Keratinocyte (primary cell): ENCODE results near the gene CEP85L. TPM values are rescaled to one million over a fixed set of nuclear protein-coding genes. Genes with fewer than 3 reads are reported as not detected.

Experiments used
- DNase-seq: peaks from one replicate; pipeline ENCODE4 v3.0.0-alpha.2; 2011; ENCODE audit warnings: low read depth, missing footprints, low spot score
- FAIRE-seq: peaks from 2 replicates; lab custom pipeline; 2011; peaks lifted over from hg19 to GRCh38; lab: Jason Lieb, UNC
- H2AFZ ChIP-seq: 2 replicates; pipeline ENCODE4 v1.6.0; 2012; ENCODE audit warnings: low read length, control low read depth, inconsistent platforms; ENCODE audit not compliant: control insufficient read depth
- H3K27ac ChIP-seq: 2 replicates; pipeline ENCODE4 v1.5.1; 2011; ENCODE audit warnings: low read length; ENCODE audit not compliant: control insufficient read depth, insufficient read depth
- H3K27me3 ChIP-seq: 3 replicates; pipeline ENCODE4 v1.6.0; 2011; ENCODE audit warnings: low read length; ENCODE audit not compliant: control insufficient read depth, insufficient read depth; ENCODE audit errors: extremely low read depth
- H3K36me3 ChIP-seq, 2 experiments: 2 replicates in 1 of 2; 3 replicates in 1 of 2; pipeline ENCODE4 v1.5.1; 2011; ENCODE audit warnings: low read length in 2 of 2, mild to moderate bottlenecking in 1 of 2; ENCODE audit not compliant: control insufficient read depth in 2 of 2, insufficient read depth in 2 of 2; ENCODE audit errors: extremely low read depth in 1 of 2
- H3K4me1 ChIP-seq: 3 replicates; pipeline ENCODE4 v1.5.1; 2011; ENCODE audit warnings: low read length; ENCODE audit not compliant: control insufficient read depth, insufficient read depth; ENCODE audit errors: extremely low read depth
- H3K4me2 ChIP-seq: 3 replicates; pipeline ENCODE4 v1.6.0; 2011; ENCODE audit warnings: low read depth, low read length; ENCODE audit not compliant: control insufficient read depth, insufficient read depth; ENCODE audit errors: extremely low read depth
- H3K4me3 ChIP-seq, 3 experiments: fragments of 200-600 bp in 1 of 3; sonication (generic) in 1 of 3; 2 replicates in 2 of 3; 3 replicates in 1 of 3; pipeline ENCODE4 v1.5.1; 2011 to 2016; ENCODE audit warnings: low read length in 3 of 3, mild to moderate bottlenecking in 3 of 3, control low read depth in 2 of 3, inconsistent platforms in 1 of 3, low read depth in 1 of 3, mixed read lengths in 1 of 3, mixed run types in 1 of 3, moderate library complexity in 1 of 3; ENCODE audit not compliant: control insufficient read depth in 2 of 3, insufficient read depth in 2 of 3; ENCODE audit errors: extremely low read depth in 1 of 3
- H3K79me2 ChIP-seq: 2 replicates; pipeline ENCODE4 v1.6.0; 2012; ENCODE audit warnings: low read length; ENCODE audit not compliant: control insufficient read depth, insufficient read depth
- H3K9ac ChIP-seq: 3 replicates; pipeline ENCODE4 v1.6.0; 2011; ENCODE audit warnings: low read length; ENCODE audit not compliant: control insufficient read depth, insufficient read depth; ENCODE audit errors: extremely low read depth
- H3K9me1 ChIP-seq: 3 replicates; pipeline ENCODE4 v1.6.0; 2011; ENCODE audit warnings: low read length; ENCODE audit not compliant: control insufficient read depth, insufficient read depth; ENCODE audit errors: extremely low read depth
- H3K9me3 ChIP-seq: 2 replicates; pipeline ENCODE4 v1.5.1; 2012; ENCODE audit warnings: low read depth, low read length; ENCODE audit not compliant: control insufficient read depth
- H4K20me1 ChIP-seq: 3 replicates; pipeline ENCODE4 v1.6.0; 2011; ENCODE audit warnings: low read length; ENCODE audit not compliant: control insufficient read depth, insufficient read depth; ENCODE audit errors: extremely low read depth
- CTCF ChIP-seq, 3 experiments: IDR thresholded peaks in 1 of 3; conservative IDR thresholded peaks in 1 of 3; optimal IDR thresholded peaks in 1 of 3; 2 replicates in 2 of 3; 3 replicates in 1 of 3; pipeline versions ENCODE3 to v1.5.1; 2011; ENCODE audit warnings: low read length in 3 of 3, mild to moderate bottlenecking in 3 of 3, moderate library complexity in 2 of 3, control low read depth in 1 of 3, inconsistent platforms in 1 of 3; ENCODE audit not compliant: insufficient read depth in 2 of 3; ENCODE audit errors: extremely low read depth in 1 of 3
- EZH2 ChIP-seq: IDR thresholded peaks from one replicate; pipeline ENCODE4 v1.6.1; 2012; ENCODE audit warnings: inconsistent platforms, mild to moderate bottlenecking, low read length, moderate library complexity
- dilution Hi-C: fragments of 300-500 bp; cut with MboI; formaldehyde crosslinking; loops from one replicate; pipeline ENCODE4 v1.7.0; 2020; ENCODE audit warnings: low sequenced_read_pairs; ENCODE audit not compliant: extremely low pct_ligation_motif_present
- polyA plus RNA-seq, 5 experiments: library from polyadenylated mRNA; depleted of rRNA in 3 of 5; stranded (reverse) in 3 of 5; stranded (forward) in 1 of 5; unstranded in 1 of 5; fragments of >200 nt; gene quantifications; 1 replicate in 1 of 5; 2 replicates in 3 of 5; 3 replicates in 1 of 5; pipeline versions ENCODE4 v1.2.1 to v1.2.3, GENCODE V29; 2011 to 2012; ENCODE audit warnings: missing spikeins in 2 of 5, low read depth in 1 of 5, low replicate concordance in 1 of 5

CEP85L gene
- polyA plus RNA-seq, 1 donor (not counting 4 experiments of a cell fraction or from before 2014, with no cell fraction given) = 3.5 TPM

GRCh38 chr6:118456982-118457381, 194.4 kb downstream of the CEP85L start:
- DNase-seq = no peak
- H2AFZ ChIP-seq = no peak overlapping the region
- dilution Hi-C loops = no loop called here

GRCh38 chr6:118451839-118452238, 199.6 kb downstream of the CEP85L start:
- H3K9me3 ChIP-seq = no peaks in the 10 kb centered on the region
- H3K4me2 ChIP-seq = no peak overlapping the region
- no peaks in the 10 kb centered on the region for H3K4me1 ChIP-seq
- no peak overlapping the region for H3K9ac ChIP-seq
- DNase-seq (no peak), FAIRE-seq (no peak)
- H3K27ac ChIP-seq = no peak overlapping the region
- H3K79me2 ChIP-seq = no peaks in the 10 kb centered on the region
- TF ChIP-seq EZH2 = no peak
- TF ChIP-seq CTCF (optimal IDR thresholded peaks at IDR 0.05 in 1 of 3, IDR thresholded peaks at IDR 0.05 in 1 of 3, conservative IDR thresholded peaks at IDR 0.05 in 1 of 3; ENCODE audit: extremely low read depth in 1 of 3, insufficient read depth in 2 of 3, low read length in 3 of 3) = no peak
- dilution Hi-C loops = no loop called here
- no peaks in the 10 kb centered on the region for H3K36me3 ChIP-seq
- H3K27me3 ChIP-seq = no peaks in the 10 kb centered on the region
- no peaks in the 10 kb centered on the region for H4K20me1 ChIP-seq
- H3K4me3 ChIP-seq = no peak overlapping the region
- H2AFZ ChIP-seq = no peak overlapping the region
- no peaks in the 10 kb centered on the region for H3K9me1 ChIP-seq

More at GRCh38 chr6:118456982-118457381, 194.4 kb downstream of the CEP85L start:
- Histone ChIP-seq H3K9ac (no peak overlapping the region), H3K9me3 (no peaks in the 10 kb centered on the region), H3K27me3 (no peaks in the 10 kb centered on the region), H3K4me1 (no peaks in the 10 kb centered on the region), H4K20me1 (no peaks in the 10 kb centered on the region), H3K79me2 (no peaks in the 10 kb centered on the region), H3K9me1 (no peaks in the 10 kb centered on the region), H3K4me2 (no peak overlapping the region), H3K36me3 (no peaks in the 10 kb centered on the region), H3K4me3 (no peak overlapping the region), H3K27ac (no peak overlapping the region)
- FAIRE-seq = no peak
- no peak for TF ChIP-seq EZH2
- no peak for TF ChIP-seq CTCF (optimal IDR thresholded peaks at IDR 0.05 in 1 of 3, IDR thresholded peaks at IDR 0.05 in 1 of 3, conservative IDR thresholded peaks at IDR 0.05 in 1 of 3; ENCODE audit: extremely low read depth in 1 of 3, insufficient read depth in 2 of 3, low read length in 3 of 3)
